Measurements from ENCODE around the gene PCDHGA7. TPM values are rescaled to one million over a fixed set of nuclear protein-coding genes. Genes with fewer than 3 reads are reported as not detected.
"Not testable (repeated sequence)": the region's sequence is repeated elsewhere in the genome, so short reads cannot be mapped to it uniquely, and the experiment has no call there.

Gene PCDHGA7
- total RNA-seq, 1 donor from 2014 or later, result 3.5 TPM

DNA sequence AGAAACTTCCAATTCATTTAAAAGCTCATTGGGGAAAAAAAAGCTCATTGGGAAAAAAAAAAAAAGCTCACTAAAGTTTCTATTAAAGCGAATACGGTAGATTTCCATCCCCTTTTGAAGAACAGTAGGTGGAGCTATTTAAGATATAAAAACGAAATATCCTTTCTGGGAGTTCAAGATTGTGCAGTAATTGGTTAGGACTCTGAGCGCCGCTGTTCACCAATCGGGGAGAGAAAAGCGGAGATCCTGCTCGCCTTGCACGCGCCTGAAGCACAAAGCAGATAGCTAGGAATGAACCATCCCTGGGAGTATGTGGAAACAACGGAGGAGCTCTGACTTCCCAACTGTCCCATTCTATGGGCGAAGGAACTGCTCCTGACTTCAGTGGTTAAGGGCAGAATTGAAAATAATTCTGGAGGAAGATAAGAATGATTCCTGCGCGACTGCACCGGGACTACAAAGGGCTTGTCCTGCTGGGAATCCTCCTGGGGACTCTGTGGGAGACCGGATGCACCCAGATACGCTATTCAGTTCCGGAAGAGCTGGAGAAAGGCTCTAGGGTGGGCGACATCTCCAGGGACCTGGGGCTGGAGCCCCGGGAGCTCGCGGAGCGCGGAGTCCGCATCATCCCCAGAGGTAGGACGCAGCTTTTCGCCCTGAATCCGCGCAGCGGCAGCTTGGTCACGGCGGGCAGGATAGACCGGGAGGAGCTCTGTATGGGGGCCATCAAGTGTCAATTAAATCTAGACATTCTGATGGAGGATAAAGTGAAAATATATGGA lies 48.0 kb downstream of the PCDHGA7 start, which contains the start of gene PCDHGA12:
Gene PCDHGA12, plus strand, starts transcription at position 176 of the 782 bp plus-strand sequence. Its CDS starts 253 bp downstream, at position 429.
- DNase-seq, result peak; percentile 12

GRCh38 chr5:141431286-141431685 lies 48.7 kb downstream of the PCDHGA7 start:
- no peak for DNase-seq

DNA sequence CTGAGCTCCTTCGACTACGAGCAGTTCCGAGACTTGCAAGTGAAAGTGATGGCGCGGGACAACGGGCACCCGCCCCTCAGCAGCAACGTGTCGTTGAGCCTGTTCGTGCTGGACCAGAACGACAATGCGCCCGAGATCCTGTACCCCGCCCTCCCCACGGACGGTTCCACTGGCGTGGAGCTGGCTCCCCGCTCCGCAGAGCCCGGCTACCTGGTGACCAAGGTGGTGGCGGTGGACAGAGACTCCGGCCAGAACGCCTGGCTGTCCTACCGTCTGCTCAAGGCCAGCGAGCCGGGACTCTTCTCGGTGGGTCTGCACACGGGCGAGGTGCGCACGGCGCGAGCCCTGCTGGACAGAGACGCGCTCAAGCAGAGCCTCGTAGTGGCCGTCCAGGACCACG lies 49.8 kb downstream of the PCDHGA7 start:
- not testable (repeated sequence) for DNase-seq

- not testable (repeated sequence) for DNase-seq
These were observed 50.2 kb downstream of the PCDHGA7 start for GRCh38 chr5:141432726-141433125.

DNA sequence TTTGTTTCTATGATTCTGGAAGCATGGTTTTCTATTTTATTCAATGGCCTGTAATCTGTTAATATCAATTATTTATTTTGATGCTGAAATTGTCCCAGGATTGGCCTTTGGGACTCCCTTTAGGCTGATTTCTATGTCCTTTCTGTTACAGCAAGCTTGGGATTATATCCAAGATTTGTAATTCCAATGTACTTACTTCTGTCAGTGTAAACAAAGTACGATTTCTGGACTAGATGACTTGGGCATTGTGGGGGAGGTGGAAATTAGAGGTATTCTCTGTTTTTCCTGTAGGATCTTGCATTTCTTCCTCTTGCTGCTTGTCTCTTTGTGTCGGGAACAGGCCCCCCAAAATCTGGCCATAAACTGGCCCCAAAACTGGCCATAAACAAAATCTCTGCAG lies 51.5 kb downstream of the PCDHGA7 start:
- no peak for DNase-seq

Other genes with a start within 250 kb of the PCDHGA7 start
- gene PCDHB5, start 247.5 kb upstream of the PCDHGA7 start, total RNA-seq, result 2.7 TPM
- gene PCDHB6, start 232.7 kb upstream of the PCDHGA7 start, total RNA-seq, result 0.39 TPM
- 1.1 TPM for gene PCDHB7, start 210.1 kb upstream of the PCDHGA7 start, total RNA-seq
- gene PCDHB8, start 205.0 kb upstream of the PCDHGA7 start, total RNA-seq, result 0.49 TPM
- gene PCDHB16, start 200.4 kb upstream of the PCDHGA7 start, total RNA-seq, result 2.5 TPM
- gene PCDHB9, start 195.6 kb upstream of the PCDHGA7 start, total RNA-seq, result 0.89 TPM
- 1.8 TPM for gene PCDHB10, start 190.4 kb upstream of the PCDHGA7 start, total RNA-seq
- gene PCDHB11, start 183.1 kb upstream of the PCDHGA7 start, total RNA-seq, result 3.5 TPM
- 2.2 TPM for gene PCDHB12, start 174.0 kb upstream of the PCDHGA7 start, total RNA-seq
- gene PCDHB13, start 168.8 kb upstream of the PCDHGA7 start, total RNA-seq, result 2.9 TPM
- gene PCDHB14, start 159.4 kb upstream of the PCDHGA7 start, total RNA-seq, result 3.8 TPM
- gene PCDHB15, start 137.3 kb upstream of the PCDHGA7 start, total RNA-seq, result 3.6 TPM
- gene SLC25A2, start 78.7 kb upstream of the PCDHGA7 start, total RNA-seq, result 1.4 TPM
- gene TAF7, start 62.0 kb upstream of the PCDHGA7 start, total RNA-seq, result 88.8 TPM
- gene PCDHGA1, start 52.2 kb upstream of the PCDHGA7 start, total RNA-seq, result 0.39 TPM
- 3.6 TPM for gene PCDHGA2, start 44.0 kb upstream of the PCDHGA7 start, total RNA-seq
- 1.6 TPM for gene PCDHGA3, start 38.9 kb upstream of the PCDHGA7 start, total RNA-seq
- 2.6 TPM for gene PCDHGB1, start 32.6 kb upstream of the PCDHGA7 start, total RNA-seq
- gene PCDHGA4, start 27.7 kb upstream of the PCDHGA7 start, total RNA-seq, result 2.9 TPM
- gene PCDHGB2, start 22.7 kb upstream of the PCDHGA7 start, total RNA-seq, result 3.3 TPM
- 3.6 TPM for gene PCDHGA5, start 18.6 kb upstream of the PCDHGA7 start, total RNA-seq
- gene PCDHGB3, start 12.5 kb upstream of the PCDHGA7 start, total RNA-seq, result 4.3 TPM
- 3.6 TPM for gene PCDHGA6, start 8.9 kb upstream of the PCDHGA7 start, total RNA-seq
- gene PCDHGB4, start 5.0 kb downstream of the PCDHGA7 start, total RNA-seq, result 6.1 TPM
- 3.3 TPM for gene PCDHGA8, start 9.9 kb downstream of the PCDHGA7 start, total RNA-seq
- 8.0 TPM for gene PCDHGB5, start 15.2 kb downstream of the PCDHGA7 start, total RNA-seq
- gene PCDHGA9, start 20.0 kb downstream of the PCDHGA7 start, total RNA-seq, result 4.2 TPM
- 5.6 TPM for gene PCDHGB6, start 25.3 kb downstream of the PCDHGA7 start, total RNA-seq
- 4.9 TPM for gene PCDHGA10, start 30.2 kb downstream of the PCDHGA7 start, total RNA-seq
- 7.6 TPM for gene PCDHGB7, start 34.9 kb downstream of the PCDHGA7 start, total RNA-seq
- 6.1 TPM for gene PCDHGA11, start 38.3 kb downstream of the PCDHGA7 start, total RNA-seq
- gene PCDHGA12, start 47.8 kb downstream of the PCDHGA7 start, total RNA-seq, result 3.9 TPM
- gene PCDHGC3, start 93.2 kb downstream of the PCDHGA7 start, total RNA-seq, result 36.7 TPM
- 5.3 TPM for gene PCDHGC4, start 102.3 kb downstream of the PCDHGA7 start, total RNA-seq
- 2.9 TPM for gene PCDHGC5, start 106.3 kb downstream of the PCDHGA7 start, total RNA-seq
- gene DIAPH1, start 236.3 kb downstream of the PCDHGA7 start, total RNA-seq, result 23.3 TPM